ENCODE measurements around the gene GOLGA8K.
"Not testable (repeated sequence)": the region's sequence is repeated elsewhere in the genome, so short reads cannot be mapped to it uniquely, and the experiment has no call there.

Gene GOLGA8K

DNA sequence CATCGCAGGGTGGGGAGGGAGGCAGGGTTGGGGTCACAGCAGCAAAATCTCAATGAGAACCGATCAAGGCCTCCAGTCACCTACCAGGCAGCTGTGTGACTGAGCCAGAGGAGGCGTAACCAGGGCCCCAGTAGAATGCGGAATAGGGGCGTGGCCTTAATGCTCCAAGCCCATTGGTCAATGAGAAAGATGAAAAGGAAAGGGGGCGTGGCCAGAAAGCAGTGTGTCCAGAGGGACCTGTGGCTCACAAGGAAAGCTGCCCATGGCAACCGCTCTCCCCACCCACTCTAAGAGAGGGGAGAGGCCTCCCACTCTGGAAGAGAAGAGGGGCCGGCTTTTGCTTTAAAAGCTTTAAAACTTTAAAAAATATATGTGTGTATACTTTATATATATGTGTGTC, at the start of gene GOLGA8K:
Gene GOLGA8K, minus strand, starts transcription at position 101 of the 400 bp plus-strand sequence. Its CDS starts 98 bp downstream, at position 3.
- DNase-seq (ENCODE audit: low spot score) = not testable (repeated sequence)

GRCh38 chr15:32440445-32440977, 37.4 kb upstream of the GOLGA8K start:
- not testable (repeated sequence) for DNase-seq (ENCODE audit: low spot score)

- not testable (repeated sequence) for DNase-seq (ENCODE audit: low spot score)
These were observed 31.2 kb upstream of the GOLGA8K start for GRCh38 chr15:32434102-32434963.

DNA sequence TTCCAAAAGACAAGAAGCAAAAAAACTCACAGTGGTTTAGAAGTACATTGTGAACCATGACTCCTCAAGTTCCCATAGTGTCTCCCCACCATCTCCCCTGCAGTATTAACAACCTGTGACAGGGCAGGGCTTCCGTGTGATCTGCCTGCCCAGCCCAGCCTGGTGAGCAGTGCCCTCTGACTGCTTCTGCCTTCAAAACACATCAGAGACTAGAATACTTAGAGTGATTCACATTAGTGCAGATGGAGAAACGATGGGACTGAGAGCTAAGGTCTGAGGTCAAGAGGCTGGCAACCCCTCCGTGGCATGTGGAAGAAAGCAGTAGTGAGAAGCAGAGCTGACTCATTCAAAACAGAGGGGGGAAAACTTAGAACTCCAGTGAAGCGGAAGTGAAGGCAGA, 24.5 kb upstream of the GOLGA8K start:
- DNase-seq (ENCODE audit: low spot score) = not testable (repeated sequence)

- not testable (repeated sequence) for DNase-seq (ENCODE audit: low spot score)
These were observed 23.4 kb upstream of the GOLGA8K start for GRCh38 chr15:32426511-32426910.

DNA sequence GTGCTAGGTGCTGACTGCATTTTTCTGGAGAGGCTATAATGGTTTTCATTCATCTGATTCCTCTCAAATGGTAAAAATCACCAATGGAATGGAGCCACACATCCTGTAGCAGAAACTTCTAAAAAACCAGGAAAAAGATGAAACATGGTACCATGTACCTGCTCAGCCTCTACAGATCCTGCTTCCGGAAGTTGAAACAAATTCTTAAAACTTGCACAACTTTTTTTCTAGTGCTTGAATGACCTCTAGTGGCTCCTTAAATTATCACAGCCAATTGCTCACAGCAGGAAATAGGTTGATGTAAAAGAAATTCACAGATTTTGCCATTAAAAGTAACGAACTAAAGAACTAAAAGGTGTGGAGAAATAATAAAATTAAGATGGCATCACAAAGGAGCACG, 4.8 kb upstream of the GOLGA8K start:
- not testable (repeated sequence) for DNase-seq (ENCODE audit: low spot score)

GRCh38 chr15:32396522-32396921, 6.6 kb downstream of the GOLGA8K start:
- not testable (repeated sequence) for DNase-seq (ENCODE audit: low spot score)

DNA sequence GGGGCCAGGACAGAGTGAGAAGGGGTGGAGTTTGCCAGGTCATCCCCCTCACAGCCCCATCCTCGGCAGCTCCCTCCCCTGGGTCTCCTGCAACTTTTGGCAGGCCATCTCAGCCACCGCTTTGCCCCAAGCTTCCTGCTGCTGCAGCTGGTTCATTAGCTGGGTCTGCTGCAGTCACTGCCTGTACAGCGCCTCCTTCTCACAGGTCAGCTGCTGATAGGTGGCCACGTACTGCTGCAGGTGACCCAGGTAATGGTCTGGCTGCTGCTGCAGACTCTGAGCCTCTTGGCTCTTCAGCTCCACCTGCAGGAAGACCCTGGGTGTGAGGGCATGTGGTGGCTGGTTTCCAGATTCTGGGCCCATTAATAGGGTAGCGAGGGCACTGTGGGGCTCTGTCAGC, 8.3 kb downstream of the GOLGA8K start:
- not testable (repeated sequence) for DNase-seq (ENCODE audit: low spot score)

GRCh38 chr15:32388050-32388648, 14.9 kb downstream of the GOLGA8K start:
- DNase-seq (ENCODE audit: low spot score) = not testable (repeated sequence)

DNA sequence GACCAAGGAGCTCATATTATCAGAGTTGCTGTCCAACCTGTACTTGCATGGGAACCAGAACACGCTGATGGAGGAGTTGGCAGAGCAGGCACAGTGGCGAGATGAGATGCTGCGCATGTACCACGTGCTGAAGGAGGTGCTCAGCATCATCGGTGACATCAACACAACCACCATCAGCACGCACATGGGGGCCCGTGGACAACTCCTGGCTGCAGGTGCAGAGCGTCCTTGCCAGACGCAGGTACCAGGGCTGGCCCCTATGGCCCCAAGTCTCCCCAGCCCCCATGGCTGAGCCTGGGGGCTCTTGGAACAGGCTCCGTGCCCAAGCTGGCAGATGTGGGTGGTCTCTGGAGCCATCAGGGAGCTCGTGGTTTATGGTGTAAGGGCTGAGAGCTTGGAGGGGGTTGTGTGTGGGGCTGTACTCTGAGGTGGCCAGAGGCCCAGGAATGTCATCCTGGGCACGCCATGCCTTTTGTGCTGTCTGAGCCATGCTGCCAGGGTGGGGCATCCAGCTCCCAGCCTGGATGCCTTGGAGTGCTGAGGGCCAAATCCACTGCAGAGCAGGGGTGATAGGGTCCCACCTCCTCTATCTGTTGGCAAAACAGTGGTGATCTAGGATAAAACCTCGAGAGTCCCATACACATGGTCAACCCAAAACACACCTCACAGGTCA, 17.1 kb downstream of the GOLGA8K start:
- not testable (repeated sequence) for DNase-seq (ENCODE audit: low spot score)

GRCh38 chr15:32374185-32374584, 28.9 kb downstream of the GOLGA8K start:
- not testable (repeated sequence) for DNase-seq (ENCODE audit: low spot score)

GRCh38 chr15:32373707-32374106, 29.4 kb downstream of the GOLGA8K start:
- DNase-seq (ENCODE audit: low spot score) = not testable (repeated sequence)

GRCh38 chr15:32372075-32372474, 31.0 kb downstream of the GOLGA8K start:
- DNase-seq (ENCODE audit: low spot score) = not testable (repeated sequence)

DNA sequence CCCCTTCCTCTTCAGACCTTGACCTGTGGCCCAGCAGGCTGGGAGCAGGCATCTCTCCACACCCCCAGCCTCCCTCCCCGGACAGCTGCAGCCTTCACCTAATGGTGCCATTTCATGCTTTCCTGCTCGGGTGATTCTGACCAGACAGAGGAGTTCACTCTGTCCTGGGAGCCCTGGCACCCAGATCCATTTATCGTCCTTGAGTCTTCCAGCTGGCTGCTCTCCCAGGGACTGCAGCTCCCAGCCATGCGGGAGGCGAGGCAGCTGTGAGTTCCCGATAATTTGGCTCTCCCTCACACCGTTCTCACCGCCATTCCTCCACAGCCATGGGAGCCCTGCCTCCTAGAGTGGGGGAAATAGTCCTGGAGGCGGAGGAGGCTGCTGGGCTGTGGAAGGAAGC, 32.6 kb downstream of the GOLGA8K start:
- not testable (repeated sequence) for DNase-seq (ENCODE audit: low spot score)

DNA sequence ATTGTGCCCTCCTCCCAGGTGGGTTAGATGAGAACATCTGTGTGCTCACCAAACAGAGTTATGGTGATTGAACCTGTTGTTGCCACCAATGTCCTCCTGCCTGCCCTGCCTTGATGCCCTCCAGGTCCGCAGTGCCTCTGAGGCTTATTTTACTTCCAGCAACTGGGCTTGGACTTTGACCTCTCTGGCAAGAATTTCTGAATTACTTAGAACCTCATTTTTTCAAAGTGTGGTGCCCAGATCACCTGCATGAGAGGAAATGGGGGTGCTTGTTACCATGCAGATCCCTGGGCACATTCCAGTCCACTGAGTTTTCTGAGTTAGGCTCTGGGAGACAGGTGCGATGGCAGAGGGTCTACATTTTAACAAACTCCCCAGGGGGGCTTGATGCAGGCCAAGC, 33.0 kb downstream of the GOLGA8K start:
- not testable (repeated sequence) for DNase-seq (ENCODE audit: low spot score)

DNA sequence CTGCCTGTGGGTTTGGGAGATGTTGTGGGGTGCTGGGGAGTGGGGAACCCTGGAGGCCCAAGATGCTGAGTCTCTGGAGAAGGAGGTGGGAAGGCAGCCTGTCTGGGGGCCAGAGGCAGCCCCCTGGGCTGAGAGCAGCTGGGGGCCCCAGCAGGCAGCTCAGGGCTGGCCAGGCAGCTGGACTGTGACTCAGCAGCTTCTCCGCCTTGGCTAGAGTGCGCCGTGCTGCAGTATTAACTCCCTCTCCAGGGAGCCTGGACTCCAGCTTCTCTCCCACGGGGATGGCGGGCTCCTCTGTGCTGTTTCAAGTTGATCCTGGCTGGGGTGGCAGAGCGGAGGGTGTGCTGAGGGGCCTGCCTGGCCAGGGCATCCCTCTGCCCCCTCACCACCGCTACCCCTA, 36.6 kb downstream of the GOLGA8K start:
- not testable (repeated sequence) for DNase-seq (ENCODE audit: low spot score)

DNA sequence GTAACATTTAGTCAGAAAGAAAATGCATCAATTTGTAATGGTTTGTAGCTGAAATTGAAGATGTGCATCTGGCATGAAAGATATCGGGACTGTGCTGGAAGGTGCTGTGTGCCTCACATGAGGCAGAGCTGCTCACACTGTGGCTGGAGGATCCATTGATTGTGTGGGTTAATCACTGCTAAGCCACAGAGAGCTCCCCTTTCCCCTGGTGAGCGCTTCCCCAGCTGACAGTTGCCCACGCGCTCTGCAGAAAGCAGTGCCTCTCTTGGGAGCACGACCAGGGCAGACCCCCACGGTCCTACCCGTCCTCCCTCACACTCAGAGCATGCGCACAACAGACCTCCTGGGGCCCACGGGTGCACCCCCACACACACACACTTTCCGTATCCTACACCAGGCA, 37.1 kb downstream of the GOLGA8K start:
- DNase-seq (ENCODE audit: low spot score) = not testable (repeated sequence)

- DNase-seq (ENCODE audit: low spot score) = not testable (repeated sequence)
These were observed 38.1 kb downstream of the GOLGA8K start for GRCh38 chr15:32364944-32365343.

GRCh38 chr15:32363449-32363848, 39.6 kb downstream of the GOLGA8K start:
- DNase-seq (ENCODE audit: low spot score) = not testable (repeated sequence)

GRCh38 chr15:32361662-32362061, 41.4 kb downstream of the GOLGA8K start:
- not testable (repeated sequence) for DNase-seq (ENCODE audit: low spot score)

DNA sequence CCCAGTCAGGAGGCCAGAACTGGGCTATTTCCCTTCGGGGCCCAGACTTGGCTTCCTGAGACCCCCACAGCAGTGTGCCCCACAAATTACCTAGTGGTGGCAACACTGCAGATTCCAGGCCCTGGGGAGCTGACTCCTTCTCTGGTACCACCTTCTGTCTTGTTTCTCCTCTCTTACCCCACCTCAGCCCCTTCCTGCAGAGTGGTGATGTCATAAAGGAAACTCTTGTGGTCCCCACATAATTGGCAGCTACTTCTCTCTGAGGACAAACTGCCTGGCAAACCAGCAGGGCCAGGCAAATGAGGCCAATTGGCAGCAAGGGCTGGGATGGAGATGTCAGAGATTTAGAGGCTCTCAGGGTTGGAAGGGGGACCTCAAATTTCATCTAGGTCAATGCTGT, 44.6 kb downstream of the GOLGA8K start:
- DNase-seq (ENCODE audit: low spot score) = not testable (repeated sequence)

GRCh38 chr15:32356909-32357308, 46.2 kb downstream of the GOLGA8K start:
- DNase-seq (ENCODE audit: low spot score) = not testable (repeated sequence)

All from D341Med (cell line).